Caco-2 (cell line): ENCODE results near the gene HNF4A. TPM values are rescaled to one million over a fixed set of nuclear protein-coding genes. Genes with fewer than 3 reads are reported as not detected.

Source experiments
- BruUV-seq: library from RNA; stranded (reverse); fragments of 400-500 nt; replicated peaks from 2 replicates; lab custom pipeline; 2021; lab: Mats Ljungman, UMichigan
- CTCF ChIA-PET: fragments of 300-600 bp; sonication (Branson Sonifier 250); formaldehyde crosslinking; loops from one replicate; lab custom pipeline; 2022; ENCODE audit warnings: antibody characterized with exemption; lab: Charles Lee
- POLR2A ChIA-PET: fragments of 300-600 bp; sonication (Branson Sonifier 250); formaldehyde crosslinking; loops from one replicate; lab custom pipeline; 2022; ENCODE audit warnings: antibody characterized with exemption; lab: Charles Lee
- DNase-seq, 2 experiments: peaks; one replicate each; pipeline versions ENCODE4 v3.0.0 to v3.0.0-alpha.2; 2020 to 2022
- H3K27me3 ChIP-seq: replicated peaks from 2 replicates; pipeline ENCODE4 v1.6.0; 2011; ENCODE audit warnings: low read length; ENCODE audit not compliant: control insufficient read depth, insufficient read depth
- H3K36me3 ChIP-seq: 2 replicates; pipeline ENCODE4 v1.5.1; 2011; ENCODE audit warnings: low read length; ENCODE audit not compliant: control insufficient read depth, insufficient read depth
- H3K4me1 ChIP-seq: fragments of 250-450 bp; sonication (Bioruptor Pico); 2 replicates; pipeline ENCODE4 v1.5.1; 2020; ENCODE audit warnings: mild to moderate bottlenecking
- H3K4me3 ChIP-seq: 2 replicates; pipeline ENCODE4 v1.5.1; 2011; ENCODE audit warnings: low read depth, mild to moderate bottlenecking, control low read depth, low read length
- H3K9me3 ChIP-seq: fragments of 250-450 bp; sonication (Bioruptor Pico); 2 replicates; pipeline ENCODE4 v1.5.1; 2020; ENCODE audit warnings: mild to moderate bottlenecking, moderate library complexity
- H3K27ac Mint-ChIP-seq: one replicate; pipeline ENCODE4 v1.8.0; 2022; ENCODE audit warnings: mixed read lengths; ENCODE audit not compliant: unreplicated experiment
- H3K27me3 Mint-ChIP-seq: one replicate; pipeline ENCODE4 v1.8.0; 2022; ENCODE audit warnings: mixed read lengths; ENCODE audit not compliant: insufficient read depth, unreplicated experiment
- H3K36me3 Mint-ChIP-seq: one replicate; pipeline ENCODE4 v1.8.0; 2022; ENCODE audit warnings: mild to moderate bottlenecking, mixed read lengths; ENCODE audit not compliant: insufficient read depth, unreplicated experiment
- H3K4me1 Mint-ChIP-seq: one replicate; pipeline ENCODE4 v1.8.0; 2022; ENCODE audit warnings: low read depth, mixed read lengths; ENCODE audit not compliant: unreplicated experiment
- H3K4me3 Mint-ChIP-seq: one replicate; pipeline ENCODE4 v1.8.0; 2022; ENCODE audit warnings: mild to moderate bottlenecking, moderate library complexity, mixed read lengths; ENCODE audit not compliant: unreplicated experiment
- H3K9me3 Mint-ChIP-seq: one replicate; pipeline ENCODE4 v1.8.0; 2022; ENCODE audit warnings: mixed read lengths; ENCODE audit not compliant: unreplicated experiment
- CTCF ChIP-seq, 2 experiments: fragments of 200-600 bp in 1 of 2; IDR thresholded peaks; 1 replicate in 1 of 2; 2 replicates in 1 of 2; pipeline versions ENCODE4 v1.5.1 to v1.8.0; 2011 to 2022; ENCODE audit warnings: antibody characterized with exemption in 1 of 2, control low read depth in 1 of 2, inconsistent platforms in 1 of 2, low read depth in 1 of 2, low read length in 1 of 2, mild to moderate bottlenecking in 1 of 2, moderate library complexity in 1 of 2; ENCODE audit not compliant: insufficient read depth in 1 of 2, severe bottlenecking in 1 of 2, unreplicated experiment in 1 of 2
- intact Hi-C: fragments of 100-400 bp; cut with micrococcal nuclease; formaldehyde crosslinking; loops from one replicate; pipeline ENCODE4 v1.10.0; 2022; ENCODE audit not compliant: unreplicated experiment
- total RNA-seq: library from RNA; stranded (reverse); gene quantifications from 2 replicates; pipeline ENCODE4 v1.2.3, GENCODE V29; 2022

HNF4A gene
- total RNA-seq, 1 experiment from 2014 or later = 292 TPM

- no peak for DNase-seq
- Mint-ChIP-seq H3K4me1 (peaks cover 10% of the 10 kb centered on the region), H3K4me3 (no peak overlapping the region), H3K9me3 (no peaks in the 10 kb centered on the region), H3K27me3 (no peaks in the 10 kb centered on the region), H3K36me3 (peaks cover 22% of the 10 kb centered on the region), H3K27ac (peak overlapping the region; percentile 13)
- BruUV-seq = no TSS peak
- CTCF ChIA-PET = interaction anchor here (0.6 kb wide), 4 partner anchors 23 to 1340 kb away, joined by 3 to 5 read pairs (median 4); no protein-coding TSS in a partner anchor
- H3K27me3 ChIP-seq = no peaks in the 10 kb centered on the region
- POLR2A ChIA-PET = no interaction called here
- H3K4me1 ChIP-seq = peaks cover 19% of the 10 kb centered on the region
- H3K9me3 ChIP-seq = no peaks in the 10 kb centered on the region
- no peak overlapping the region for H3K4me3 ChIP-seq
- peaks cover 23% of the 10 kb centered on the region for H3K36me3 ChIP-seq
- intact Hi-C loops = no loop called here
- no peak for TF ChIP-seq CTCF (IDR thresholded peaks at IDR 0.05; ENCODE audit: insufficient read depth in 1 of 2, low read depth in 1 of 2, low read length in 1 of 2, severe bottlenecking in 1 of 2, unreplicated experiment in 1 of 2)
Measured at GRCh38 chr20:44431118-44431501, 75.6 kb downstream of the HNF4A start.

- H3K9me3 Mint-ChIP-seq = no peaks in the 10 kb centered on the region
- CTCF ChIA-PET = interaction anchor here (0.6 kb wide), 4 partner anchors 24 to 1339 kb away, joined by 3 to 5 read pairs (median 4); no protein-coding TSS in a partner anchor
- H3K27me3 Mint-ChIP-seq = no peaks in the 10 kb centered on the region
- Histone ChIP-seq H3K27me3 (no peaks in the 10 kb centered on the region), H3K9me3 (no peaks in the 10 kb centered on the region), H3K4me3 (no peak overlapping the region), H3K4me1 (peaks cover 19% of the 10 kb centered on the region), H3K36me3 (peaks cover 21% of the 10 kb centered on the region)
- H3K4me1 Mint-ChIP-seq = peaks cover 15% of the 10 kb centered on the region
- peak in 1 of 2 experiments; percentile 45 for DNase-seq
- intact Hi-C loops = no loop called here
- peak; percentile 27 to 41 for TF ChIP-seq CTCF (IDR thresholded peaks at IDR 0.05; ENCODE audit: insufficient read depth in 1 of 2, low read depth in 1 of 2, low read length in 1 of 2, severe bottlenecking in 1 of 2, unreplicated experiment in 1 of 2)
- no peak overlapping the region for H3K4me3 Mint-ChIP-seq
- POLR2A ChIA-PET = no interaction called here
- no TSS peak for BruUV-seq
- peaks cover 22% of the 10 kb centered on the region for H3K36me3 Mint-ChIP-seq
- H3K27ac Mint-ChIP-seq = peak overlapping the region; percentile 13
Measured at GRCh38 chr20:44431502-44432234, 76.2 kb downstream of the HNF4A start.

- BruUV-seq = no TSS peak
- intact Hi-C loops = no loop called here
- POLR2A ChIA-PET = no interaction called here
- H3K4me3 Mint-ChIP-seq = no peak overlapping the region
- Histone ChIP-seq H3K4me3 (no peak overlapping the region), H3K27me3 (no peaks in the 10 kb centered on the region), H3K9me3 (no peaks in the 10 kb centered on the region), H3K36me3 (peaks cover 14% of the 10 kb centered on the region), H3K4me1 (peaks cover 19% of the 10 kb centered on the region)
- no peak for DNase-seq
- H3K27me3 Mint-ChIP-seq = no peaks in the 10 kb centered on the region
- CTCF ChIA-PET = interaction anchor here (1.2 to 1.7 kb wide), 3 partner anchors 38 to 216 kb away, joined by 3 to 5 read pairs (median 5); partner anchors contain the start of gene FITM2
- H3K27ac Mint-ChIP-seq = peak overlapping the region; percentile 13
- no peaks in the 10 kb centered on the region for H3K9me3 Mint-ChIP-seq
- peaks cover 16% of the 10 kb centered on the region for H3K4me1 Mint-ChIP-seq
- peaks cover 22% of the 10 kb centered on the region for H3K36me3 Mint-ChIP-seq
- no peak for TF ChIP-seq CTCF (IDR thresholded peaks at IDR 0.05; ENCODE audit: insufficient read depth in 1 of 2, low read depth in 1 of 2, low read length in 1 of 2, severe bottlenecking in 1 of 2, unreplicated experiment in 1 of 2)
Measured at GRCh38 chr20:44432618-44433577, 77.4 kb downstream of the HNF4A start.
